IMR-90 (cell line): ENCODE data around the gene KIF3B. TPM values are rescaled to one million over a fixed set of nuclear protein-coding genes. Genes with fewer than 3 reads are reported as not detected.
A peak's percentile ranks its signal among the peaks of the same experiment; 100 is the strongest.

Experiments
- ATAC-seq: fragments of 200-7000 bp; cut with Tn5 transposase; 2 replicates; pipeline ENCODE4 v1.9.1; 2020; ENCODE audit warnings: low read depth, mild to moderate bottlenecking, moderate library complexity
- BruUV-seq: library from RNA; stranded (reverse); fragments of 400-500 nt; replicated peaks from 2 replicates; lab custom pipeline; 2021; lab: Mats Ljungman, UMichigan
- CTCF ChIA-PET: fragments of 300-600 bp; formaldehyde crosslinking; extraction: SDS; loops from one replicate; lab custom pipeline; 2021; ENCODE audit warnings: antibody characterized with exemption; lab: Yijun Ruan, JAX
- POLR2A ChIA-PET: fragments of 300-600 bp; sonication (Branson Sonifier 250); formaldehyde crosslinking; loops from one replicate; lab custom pipeline; 2022; ENCODE audit warnings: antibody characterized with exemption; ENCODE audit not compliant: unreplicated experiment; lab: Charles Lee
- DNase-seq: peaks from one replicate; pipeline ENCODE4 v3.0.0; 2013
- H2AFZ ChIP-seq: replicated peaks from 2 replicates; pipeline ENCODE3; 2013; ENCODE audit warnings: low read length, mild to moderate bottlenecking; ENCODE audit not compliant: poor library complexity
- H2AK5ac ChIP-seq: 2 replicates; pipeline ENCODE4 v1.6.1; 2013; ENCODE audit warnings: low read depth, low read length, inconsistent platforms
- H2AK9ac ChIP-seq: replicated peaks from 2 replicates; pipeline ENCODE3; 2013; ENCODE audit warnings: mild to moderate bottlenecking, low read depth, low read length, moderate library complexity; ENCODE audit not compliant: poor library complexity
- H2BK120ac ChIP-seq: 2 replicates; pipeline ENCODE4 v1.6.1; 2013; ENCODE audit warnings: low read depth, low read length, inconsistent platforms
- H2BK15ac ChIP-seq: 3 replicates; pipeline ENCODE4 v1.6.1; 2013; ENCODE audit warnings: low read depth, low read length, inconsistent platforms
- H2BK20ac ChIP-seq: 2 replicates; pipeline ENCODE4 v1.6.1; 2013; ENCODE audit warnings: low read depth, mild to moderate bottlenecking, inconsistent platforms, low read length, moderate library complexity
- H2BK5ac ChIP-seq: 2 replicates; pipeline ENCODE4 v1.6.1; 2013; ENCODE audit warnings: mild to moderate bottlenecking, low read depth, low read length, inconsistent platforms; ENCODE audit not compliant: poor library complexity, severe bottlenecking
- H3K14ac ChIP-seq: replicated peaks from 2 replicates; pipeline ENCODE4 v1.6.1; 2013; ENCODE audit warnings: low read depth, low read length, inconsistent platforms
- H3K18ac ChIP-seq: 2 replicates; pipeline ENCODE4 v1.6.1; 2013; ENCODE audit warnings: low read depth, low read length, control low read depth
- H3K23ac ChIP-seq: 2 replicates; pipeline ENCODE4 v1.6.1; 2013; ENCODE audit warnings: low read depth, low read length, inconsistent platforms
- H3K27ac ChIP-seq: 2 replicates; pipeline ENCODE4 v1.5.1; 2013; ENCODE audit warnings: mild to moderate bottlenecking, control low read depth, low read length; ENCODE audit not compliant: insufficient read depth
- H3K27me3 ChIP-seq: 2 replicates; pipeline ENCODE4 v1.6.1; 2013; ENCODE audit warnings: low read length; ENCODE audit not compliant: control insufficient read depth, insufficient read depth
- H3K36me3 ChIP-seq: 2 replicates; pipeline ENCODE4 v1.6.1; 2013; ENCODE audit warnings: low read length, mixed read lengths; ENCODE audit not compliant: control insufficient read depth, insufficient read depth
- H3K4ac ChIP-seq: 2 replicates; pipeline ENCODE4 v1.6.1; 2013; ENCODE audit warnings: low read depth, low read length, inconsistent platforms
- H3K4me1 ChIP-seq: 2 replicates; pipeline ENCODE4 v1.6.1; 2013; ENCODE audit warnings: low read length, mixed read lengths; ENCODE audit not compliant: control insufficient read depth, insufficient read depth
- H3K4me2 ChIP-seq: 2 replicates; pipeline ENCODE4 v1.6.1; 2013; ENCODE audit warnings: low read depth, mild to moderate bottlenecking, control low read depth, low read length, moderate library complexity
- H3K4me3 ChIP-seq: 2 replicates; pipeline ENCODE4 v1.5.1; 2013; ENCODE audit warnings: low read depth, mild to moderate bottlenecking, control low read depth, low read length, moderate library complexity; ENCODE audit not compliant: insufficient read depth
- H3K56ac ChIP-seq: 2 replicates; pipeline ENCODE4 v1.6.1; 2013; ENCODE audit warnings: low read length, inconsistent platforms; ENCODE audit not compliant: insufficient read depth; ENCODE audit errors: extremely low read depth
- H3K79me1 ChIP-seq, 2 experiments: 2 replicates each; pipeline ENCODE4 v1.6.1; 2013; ENCODE audit warnings: low read length in 2 of 2, inconsistent platforms in 1 of 2, low read depth in 1 of 2
- H3K9ac ChIP-seq: 2 replicates; pipeline ENCODE4 v1.6.1; 2013; ENCODE audit warnings: low read depth, low read length, control low read depth
- H3K9me1 ChIP-seq: 2 replicates; pipeline ENCODE4 v1.6.1; 2013; ENCODE audit warnings: low read length, inconsistent platforms; ENCODE audit not compliant: insufficient read depth
- H3K9me3 ChIP-seq: 2 replicates; pipeline ENCODE4 v1.6.1; 2013; ENCODE audit warnings: low read length; ENCODE audit not compliant: control insufficient read depth, insufficient read depth
- H4K20me1 ChIP-seq: 2 replicates; pipeline ENCODE4 v1.6.1; 2013; ENCODE audit warnings: low read length, inconsistent platforms; ENCODE audit not compliant: insufficient read depth
- H4K5ac ChIP-seq: 2 replicates; pipeline ENCODE4 v1.6.1; 2013; ENCODE audit warnings: mild to moderate bottlenecking, low read depth, low read length, control low read depth
- H4K8ac ChIP-seq, 2 experiments: 2 replicates each; pipeline ENCODE4 v1.6.1; 2013; ENCODE audit warnings: low read depth in 2 of 2, low read length in 2 of 2, control low read depth in 1 of 2, inconsistent platforms in 1 of 2
- H4K91ac ChIP-seq: 2 replicates; pipeline ENCODE4 v1.6.1; 2013; ENCODE audit warnings: low read depth, low read length, inconsistent platforms; ENCODE audit not compliant: insufficient read depth
- BHLHE40 ChIP-seq: fragments of 150-350 bp; IDR thresholded peaks from 2 replicates; pipeline ENCODE4 v1.6.1; 2016; ENCODE audit warnings: mild to moderate bottlenecking, low read depth, low read length
- CEBPB ChIP-seq: IDR thresholded peaks from 2 replicates; pipeline ENCODE4 v1.6.1; 2012; ENCODE audit warnings: low read depth, low read length, improper control_type of control experiment
- CHD1 ChIP-seq: IDR thresholded peaks from 2 replicates; pipeline ENCODE4 v1.6.1; 2012; ENCODE audit warnings: low read depth, low read length, improper control_type of control experiment
- ELK1 ChIP-seq: fragments of 150-350 bp; IDR thresholded peaks from 2 replicates; pipeline ENCODE4 v1.6.1; 2016; ENCODE audit warnings: low read depth, mild to moderate bottlenecking, low read length, moderate library complexity, borderline replicate concordance
- FOS ChIP-seq: fragments of 150-350 bp; IDR thresholded peaks from 2 replicates; pipeline ENCODE4 v1.6.1; 2016; ENCODE audit warnings: low read depth, low read length
- MAFK ChIP-seq: IDR thresholded peaks from 2 replicates; pipeline ENCODE4 v1.6.1; 2012; ENCODE audit warnings: low read depth, low read length, improper control_type of control experiment
- MAZ ChIP-seq: IDR thresholded peaks from 2 replicates; pipeline ENCODE4 v1.6.1; 2012; ENCODE audit warnings: low read depth, mild to moderate bottlenecking, low read length, improper control_type of control experiment, moderate library complexity, borderline replicate concordance
- MXI1 ChIP-seq: IDR thresholded peaks from 2 replicates; pipeline ENCODE4 v1.6.1; 2012; ENCODE audit warnings: low read depth, mild to moderate bottlenecking, low read length, moderate library complexity, borderline replicate concordance
- NFE2L2 ChIP-seq: fragments of 150-350 bp; IDR thresholded peaks from 2 replicates; pipeline ENCODE4 v1.6.1; 2016; ENCODE audit warnings: low read depth, mild to moderate bottlenecking, low read length
- POLR2A ChIP-seq: IDR thresholded peaks from 2 replicates; pipeline ENCODE4 v1.6.1; 2012; ENCODE audit warnings: mild to moderate bottlenecking, low read depth, low read length
- RCOR1 ChIP-seq: IDR thresholded peaks from 2 replicates; pipeline ENCODE4 v1.6.1; 2012; ENCODE audit warnings: mild to moderate bottlenecking, low read length, improper control_type of control experiment; ENCODE audit not compliant: insufficient replicate concordance
- RFX5 ChIP-seq: IDR thresholded peaks from 2 replicates; pipeline ENCODE4 v1.8.0; 2012; ENCODE audit warnings: low read depth, mild to moderate bottlenecking, low read length, moderate library complexity
- SMC3 ChIP-seq: fragments of 150-350 bp; IDR thresholded peaks from 2 replicates; pipeline ENCODE4 v1.6.1; 2016; ENCODE audit warnings: low read depth, mild to moderate bottlenecking, antibody characterized with exemption, low read length, moderate library complexity
- WGBS, 2 experiments: methylation state at CpG; one replicate each; pipeline versions ENCODE4 v1.1.5 to v1.1.7; 2013; ENCODE audit warnings: missing lambda C conversion rate in 2 of 2; ENCODE audit not compliant: insufficient read length in 1 of 2; ENCODE audit errors: extremely low coverage in 2 of 2; 5-methylcytosine and 5-hydroxymethylcytosine counted together
- dilution Hi-C: fragments of 300-500 bp; cut with HindIII; formaldehyde crosslinking; loops from one replicate; pipeline ENCODE4 v1.14.3; 2018; ENCODE audit warnings: low sequenced_read_pairs; ENCODE audit not compliant: unreplicated experiment
- in situ Hi-C: fragments of 300-500 bp; cut with MboI; formaldehyde crosslinking; loops from 3 replicates; pipeline ENCODE4 v1.14.3; 2019; ENCODE audit warnings: low sequenced_read_pairs, inconsistent platforms, mixed read lengths
- intact Hi-C: fragments of 100-400 bp; cut with micrococcal nuclease; formaldehyde crosslinking; loops from 2 replicates; pipeline ENCODE4 v1.10.0; 2022
- polyA plus RNA-seq, 3 experiments: library from polyadenylated mRNA; depleted of rRNA; stranded (reverse); fragments of >200 nt; gene quantifications; 2 replicates each; pipeline ENCODE4 v1.2.3, GENCODE V29; 2012; ENCODE audit warnings: low replicate concordance in 1 of 3
- total RNA-seq: library from RNA; depleted of rRNA; stranded (reverse); fragments of >200 nt; gene quantifications from 2 replicates; pipeline ENCODE4 v1.2.3, GENCODE V29; 2012
- TF ChIP-seq, protein P1 (sequence below): fragments of 150-350 bp; IDR thresholded peaks from 2 replicates; pipeline ENCODE4 v1.6.1; 2017; ENCODE audit warnings: mild to moderate bottlenecking, antibody characterized with exemption, low read length, low read depth

Gene KIF3B
- total and polyA plus RNA-seq, 2 of the 4 experiments (the other 2 are of a cell fraction): 17.1 to 28.1 TPM

- Histone ChIP-seq H3K18ac (peak overlapping the region; percentile 76; the same call in 1 of the 2 replicates), H2BK15ac (peak overlapping the region; percentile 97; the same call in 2 of the 3 replicates), H3K27ac (peak overlapping the region; percentile 91; the same call in 1 of the 2 replicates), H3K4me2 (peak overlapping the region; percentile 79), H2AK5ac (peak overlapping the region; percentile 99), H2BK120ac (peak overlapping the region; percentile 92), H3K4me3 (peak overlapping the region; percentile 62; the same call in 1 of the 2 replicates), H3K23ac (peak overlapping the region; percentile 97), H3K4ac (peak overlapping the region; percentile 97), H4K20me1 (peaks cover 36% of the 10 kb centered on the region), H2AFZ (peak overlapping the region; percentile 19), H4K91ac (peak overlapping the region; percentile 94), H3K56ac (peak overlapping the region; percentile 99), H3K14ac (peak overlapping the region; percentile 92), H3K9me1 (peaks cover 16% of the 10 kb centered on the region), H4K8ac (peak overlapping the region; percentile 95 to 99), H3K9ac (peak overlapping the region; percentile 91; the same call in 1 of the 2 replicates), H2BK5ac (peak overlapping the region; percentile 89), H2BK20ac (peak overlapping the region; percentile 93), H4K5ac (peak overlapping the region; percentile 84; the same call in 1 of the 2 replicates), H3K27me3 (no peaks in the 10 kb centered on the region), H3K79me1 (peaks cover 0 to 32% of the 10 kb centered on the region in 2 experiments; a peak in 2 of 4 replicates), H3K36me3 (no peaks in the 10 kb centered on the region), H2AK9ac (peak overlapping the region; percentile 37), H3K4me1 (peaks cover 3% of the 10 kb centered on the region), H3K9me3 (0 out of 2 replicates have a peak, but pooled peaks cover 3% of the 10 kb centered on the region)
- ATAC-seq: no peak
- no TSS peak for BruUV-seq
- intact Hi-C loops (no loop called here), dilution Hi-C loops (no loop called here), in situ Hi-C loops (no loop called here)
- no peak for DNase-seq
- 23% methylated on average over 4 of the region's 13 CpGs; no CpG with 5 or more reads in 1 of the 2 experiments for WGBS, 2 experiments
- CTCF ChIA-PET: interaction anchor here (0.7 kb wide), 1 partner anchor 128 kb away, joined by 6 read pairs; no protein-coding TSS in a partner anchor
- no peak for TF ChIP-seq POLR2A
- no peak for TF ChIP-seq CHD1
- TF ChIP-seq, protein P1, sequence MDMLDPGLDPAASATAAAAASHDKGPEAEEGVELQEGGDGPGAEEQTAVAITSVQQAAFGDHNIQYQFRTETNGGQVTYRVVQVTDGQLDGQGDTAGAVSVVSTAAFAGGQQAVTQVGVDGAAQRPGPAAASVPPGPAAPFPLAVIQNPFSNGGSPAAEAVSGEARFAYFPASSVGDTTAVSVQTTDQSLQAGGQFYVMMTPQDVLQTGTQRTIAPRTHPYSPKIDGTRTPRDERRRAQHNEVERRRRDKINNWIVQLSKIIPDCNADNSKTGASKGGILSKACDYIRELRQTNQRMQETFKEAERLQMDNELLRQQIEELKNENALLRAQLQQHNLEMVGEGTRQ: no peak
- no peak for TF ChIP-seq MXI1
- TF ChIP-seq SMC3: no peak
- no peak for TF ChIP-seq ELK1
- TF ChIP-seq FOS: no peak
- TF ChIP-seq BHLHE40: no peak
- TF ChIP-seq RFX5: no peak
- no peak for TF ChIP-seq RCOR1
- no peak for TF ChIP-seq MAFK
- TF ChIP-seq MAZ: no peak
- TF ChIP-seq CEBPB: no peak
- TF ChIP-seq NFE2L2: no peak
- POLR2A ChIA-PET: interaction anchor here (1.5 kb wide), 1 partner anchor 11 kb away, joined by 3 read pairs; no protein-coding TSS in a partner anchor
These were observed 79.3 kb downstream of the KIF3B start for GRCh38 chr20:32356622-32357374.
